COR-L47 (cell line): Measurements from ENCODE around the gene INPP5A.
"Not testable (repeated sequence)": the region's sequence is repeated elsewhere in the genome, so short reads cannot be mapped to it uniquely, and the experiment has no call there.

ENCODE experiments used
- DNase-seq: peaks from one replicate; lab custom pipeline; 2025; lab: John Stamatoyannopoulos, UW

The INPP5A gene

DNA sequence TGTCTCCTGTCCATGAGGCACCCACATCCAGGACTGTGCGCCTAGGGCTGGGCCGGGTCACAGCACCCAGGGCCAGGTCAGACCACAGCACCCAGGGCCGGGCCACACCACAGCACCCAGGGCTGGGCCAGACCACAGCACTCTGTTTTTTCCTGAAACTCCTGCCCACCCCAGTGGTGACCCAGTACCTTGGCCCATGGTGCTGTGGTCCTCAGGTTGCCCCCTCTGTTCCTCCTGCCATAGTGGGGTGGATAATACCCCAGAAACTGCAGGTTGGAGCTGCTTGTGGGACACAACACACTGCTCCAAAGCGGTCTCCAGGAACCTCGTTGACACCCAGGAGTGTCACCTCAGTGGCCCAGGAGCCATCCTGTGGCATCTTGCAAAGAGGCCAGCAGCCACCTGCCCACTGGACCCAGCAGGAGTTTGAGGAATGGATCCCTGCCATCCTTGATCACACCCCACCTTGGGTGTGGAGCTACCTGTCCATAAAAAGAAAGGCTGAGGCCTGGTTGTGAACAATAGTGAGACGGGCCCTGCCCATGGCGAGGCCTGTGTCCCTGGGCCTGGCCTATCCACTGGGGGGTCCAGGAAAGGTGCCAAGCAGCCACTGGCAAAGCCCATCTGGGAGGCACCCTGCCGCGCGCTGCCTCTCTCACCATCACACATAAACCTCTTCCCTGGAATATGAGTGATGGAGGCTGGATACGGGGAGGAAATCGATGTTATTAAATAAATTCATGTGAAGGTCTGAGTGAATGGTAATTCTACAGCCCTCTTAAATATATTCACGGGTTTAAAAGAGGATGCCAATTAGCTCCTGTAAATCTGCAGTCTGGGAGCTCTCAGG, 159.4 kb downstream of the INPP5A start:
- no peak for DNase-seq

GRCh38 chr10:132697578-132698200, 160.1 kb downstream of the INPP5A start:
- no peak for DNase-seq

- no peak for DNase-seq
Measured at GRCh38 chr10:132698211-132698751, 160.7 kb downstream of the INPP5A start.

DNA sequence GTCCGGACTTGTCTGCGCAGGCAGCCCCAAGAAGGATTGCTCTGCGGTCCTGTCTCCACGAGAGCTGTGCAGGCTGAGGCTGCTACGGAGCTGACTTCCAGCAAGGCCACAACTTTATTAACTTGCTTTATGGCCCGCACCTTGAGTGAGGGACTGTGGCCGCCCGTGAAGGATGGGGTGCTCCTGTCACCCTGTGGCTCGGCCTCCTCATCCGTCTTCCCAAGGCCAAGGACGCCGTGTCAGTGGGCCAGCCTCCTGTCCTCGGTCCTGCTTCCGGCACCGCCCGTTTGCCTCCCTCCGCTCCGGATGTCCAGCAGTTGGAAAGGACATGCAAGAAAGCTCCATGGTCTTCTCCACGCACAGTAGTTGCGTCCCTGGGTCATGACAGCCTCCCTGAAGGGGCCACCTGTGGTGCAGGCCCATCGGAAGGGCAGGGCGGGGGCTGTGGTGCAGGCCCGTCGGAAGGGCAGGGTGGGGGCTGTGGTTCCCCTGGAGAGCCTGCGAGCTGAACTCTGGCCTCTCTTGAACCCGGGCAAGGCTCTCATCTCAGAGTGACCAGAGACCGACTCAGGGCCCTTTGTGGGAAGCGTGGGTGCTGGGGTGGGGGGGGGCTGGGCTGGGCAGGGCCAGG, 161.3 kb downstream of the INPP5A start:
- DNase-seq, result no peak

- no peak for DNase-seq
Measured at GRCh38 chr10:132699411-132700155, 162.0 kb downstream of the INPP5A start.

DNA sequence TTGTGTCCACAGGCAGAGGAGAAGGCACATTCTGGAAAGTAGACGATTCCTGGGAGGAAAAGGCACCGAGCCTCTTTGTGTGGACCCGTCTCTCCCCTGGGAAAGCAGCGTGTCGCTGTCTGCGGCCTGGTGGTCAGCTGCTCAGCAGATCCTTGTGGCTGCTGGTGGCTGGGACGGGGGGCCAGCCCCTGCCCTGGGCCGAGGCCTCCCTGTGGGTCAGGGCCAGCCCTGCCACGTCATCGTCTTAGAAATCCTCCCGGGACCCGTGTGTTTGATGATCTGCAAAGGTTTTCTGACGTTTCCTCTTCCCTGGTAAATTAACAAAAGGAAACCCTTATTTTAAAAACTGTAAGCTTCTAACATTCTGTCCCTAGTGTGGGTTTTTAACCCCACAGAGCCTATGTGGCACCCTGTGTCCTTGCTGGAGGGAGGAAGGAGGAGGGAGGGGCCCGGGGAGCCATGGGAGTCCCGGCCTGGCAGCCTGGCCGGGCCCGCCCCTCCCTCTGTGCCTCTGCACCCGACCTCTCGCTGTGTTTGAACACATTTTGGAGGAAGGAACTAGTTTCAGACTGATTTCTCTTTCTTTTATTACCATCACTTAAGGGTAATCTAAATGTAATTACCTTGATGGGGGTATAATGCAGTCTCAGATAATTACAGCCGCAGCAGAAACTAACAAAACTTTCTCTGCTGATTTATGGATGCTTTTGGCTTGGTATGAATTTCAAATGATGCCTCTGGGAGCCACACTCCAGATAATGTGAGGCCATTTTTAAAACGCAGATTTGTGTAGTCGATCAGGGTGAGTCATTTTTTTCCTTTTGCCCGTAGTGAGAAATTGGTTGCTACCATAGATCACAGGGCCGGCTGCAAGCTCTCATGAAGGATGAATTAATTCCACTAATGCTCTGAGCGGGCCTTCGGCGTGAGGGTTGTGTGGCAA, 162.8 kb downstream of the INPP5A start:
- no peak for DNase-seq

DNA sequence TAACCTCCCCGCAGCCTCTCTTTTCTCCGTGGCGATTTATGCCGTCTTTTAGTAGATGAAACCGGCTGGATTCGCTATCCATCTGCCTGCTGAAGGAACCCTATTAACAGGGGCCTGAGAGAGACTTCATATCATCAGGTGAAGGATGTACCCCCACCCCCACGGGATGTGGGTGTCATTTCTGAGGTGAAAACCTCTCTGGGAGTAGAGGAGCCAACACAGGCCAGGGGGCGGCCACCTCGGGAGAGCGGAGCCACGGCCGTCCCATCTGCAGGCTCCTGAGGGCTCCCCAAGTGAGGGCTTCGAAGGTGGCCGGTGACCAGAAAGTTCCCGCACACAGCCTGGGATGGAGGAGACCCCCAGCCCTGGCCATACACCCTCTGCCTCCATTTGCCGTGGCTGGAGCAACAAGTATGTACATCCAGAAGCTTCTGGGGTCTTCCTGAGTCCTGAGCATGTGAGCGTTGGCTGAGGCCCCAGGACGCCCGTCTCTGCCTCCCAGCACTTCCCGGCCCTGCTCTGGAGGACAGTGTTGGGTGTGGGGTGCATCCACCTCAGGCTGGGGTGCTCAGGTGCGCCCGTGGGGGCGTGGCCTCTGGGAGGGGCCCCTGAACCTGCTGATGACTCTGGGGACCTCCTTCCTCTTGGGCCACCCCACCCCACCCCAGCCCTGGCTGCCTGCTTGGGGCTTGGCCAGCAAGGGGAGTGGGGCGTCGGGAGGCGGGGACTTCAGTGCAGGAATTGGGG, 163.7 kb downstream of the INPP5A start:
- no peak for DNase-seq

GRCh38 chr10:132701846-132702190, 164.2 kb downstream of the INPP5A start:
- no peak for DNase-seq

DNA sequence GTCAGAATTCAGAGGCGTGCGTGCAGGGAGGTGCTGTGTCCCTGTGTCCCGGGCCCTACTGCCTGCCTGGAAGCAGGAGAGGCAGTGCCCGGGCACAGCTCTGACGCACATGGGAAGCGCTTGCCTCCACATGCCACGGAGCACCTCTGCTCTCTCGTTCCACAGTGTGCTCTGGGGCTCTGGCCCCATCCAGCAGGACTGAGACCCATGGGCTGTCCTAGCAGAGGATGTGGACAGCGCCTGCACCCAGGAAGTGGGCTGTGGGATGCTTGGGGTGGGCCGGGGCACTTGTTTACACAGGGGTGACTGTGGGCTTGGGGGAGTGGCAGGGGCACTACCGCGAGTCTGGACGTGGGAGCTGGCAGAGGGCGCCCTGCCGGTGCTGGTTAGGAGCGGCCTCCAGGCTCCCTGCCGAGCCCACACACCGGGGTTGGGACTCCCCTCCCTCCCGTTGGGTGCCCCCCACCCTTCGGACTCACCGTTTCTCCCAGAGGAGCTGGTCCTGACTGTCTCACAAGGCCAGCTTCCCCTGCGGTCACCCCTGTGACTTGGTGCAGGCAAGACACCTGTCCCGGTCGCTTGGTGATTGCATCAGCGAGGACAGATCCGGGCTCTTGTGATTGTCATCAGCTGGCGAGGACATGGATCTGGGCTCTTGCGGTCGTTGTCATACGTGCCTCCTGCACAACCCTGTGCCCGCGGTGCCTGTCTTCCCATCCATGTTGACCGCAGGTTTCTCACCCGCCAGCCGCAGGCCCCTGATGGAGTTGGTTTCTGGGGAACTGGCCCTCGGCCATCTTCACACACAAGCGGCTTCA, 165.2 kb downstream of the INPP5A start:
- no peak for DNase-seq

GRCh38 chr10:132703419-132704007, 165.9 kb downstream of the INPP5A start:
- no peak for DNase-seq

DNA sequence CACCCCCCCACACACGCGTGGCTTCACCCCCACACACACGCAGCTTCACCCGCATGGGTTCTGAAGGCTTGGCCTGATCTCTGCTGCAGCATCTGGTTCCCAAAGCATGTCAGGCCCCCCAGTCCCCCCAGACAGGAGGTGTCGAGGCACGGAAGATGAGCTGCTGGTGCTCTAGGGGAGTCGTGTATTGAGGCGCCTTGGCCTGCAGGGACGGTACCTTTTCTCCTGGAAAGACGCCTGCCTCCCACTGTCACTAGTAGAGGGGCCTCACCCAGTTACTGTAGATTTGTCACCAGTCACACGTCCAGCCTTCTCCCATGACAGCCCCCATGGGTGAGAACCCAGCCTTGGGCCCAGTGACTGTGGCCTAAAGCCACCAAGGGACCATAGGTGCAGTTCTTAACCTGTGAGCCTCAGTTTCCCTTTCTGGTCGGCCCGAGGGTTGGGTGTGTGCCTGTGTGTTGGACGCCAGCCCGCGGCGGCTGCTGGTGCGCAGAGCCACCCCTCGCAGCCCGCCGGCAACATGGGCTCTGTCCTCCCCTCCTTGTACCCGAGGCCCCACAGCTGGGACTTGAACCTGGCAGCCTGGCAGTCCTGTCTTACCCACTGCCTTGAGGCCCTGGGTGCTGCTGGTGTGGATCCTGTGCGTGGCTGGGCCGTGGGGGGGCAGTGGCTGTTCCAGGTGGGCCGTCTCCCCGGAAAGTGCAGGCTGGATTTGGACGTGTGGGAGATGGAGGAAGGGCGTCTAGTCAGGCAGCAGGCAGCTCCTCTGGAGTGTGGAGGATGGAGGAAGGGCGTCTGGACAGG, 166.6 kb downstream of the INPP5A start:
- no peak for DNase-seq

DNA sequence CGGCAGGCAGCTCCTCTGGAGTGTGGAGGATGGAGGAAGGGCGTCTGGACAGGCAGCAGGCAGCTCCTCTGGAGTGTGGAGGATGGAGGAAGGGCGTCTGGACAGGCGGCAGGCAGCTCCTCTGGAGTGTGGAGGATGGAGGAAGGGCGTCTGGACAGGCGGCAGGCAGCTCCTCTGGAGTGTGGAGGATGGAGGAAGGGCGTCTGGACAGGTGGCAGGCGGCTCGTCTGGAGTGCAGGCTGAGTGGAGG, 167.2 kb downstream of the INPP5A start:
- DNase-seq, result not testable (repeated sequence)

DNA sequence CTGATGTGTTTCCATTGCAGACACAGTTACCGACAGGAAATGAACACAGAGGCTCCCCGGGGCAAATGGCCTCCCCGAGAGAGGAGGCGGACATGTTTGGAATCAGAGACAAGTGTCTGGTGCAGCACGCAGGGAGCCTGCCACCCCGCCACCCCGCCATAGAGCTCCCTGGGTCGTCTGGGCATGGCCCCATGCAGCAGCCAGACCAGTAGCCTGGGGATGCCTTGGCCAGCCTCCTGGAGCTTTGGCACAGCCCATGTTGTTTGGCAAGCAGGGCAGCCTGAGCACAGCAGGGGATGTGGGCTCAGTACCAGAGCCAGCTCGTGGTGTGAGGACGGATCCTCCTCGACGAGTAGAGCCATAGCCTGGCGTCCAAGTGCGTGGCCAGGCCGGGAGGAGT, 167.6 kb downstream of the INPP5A start:
- peak; percentile 55 for DNase-seq

GRCh38 chr10:132705943-132706342, 168.4 kb downstream of the INPP5A start:
- no peak for DNase-seq

DNA sequence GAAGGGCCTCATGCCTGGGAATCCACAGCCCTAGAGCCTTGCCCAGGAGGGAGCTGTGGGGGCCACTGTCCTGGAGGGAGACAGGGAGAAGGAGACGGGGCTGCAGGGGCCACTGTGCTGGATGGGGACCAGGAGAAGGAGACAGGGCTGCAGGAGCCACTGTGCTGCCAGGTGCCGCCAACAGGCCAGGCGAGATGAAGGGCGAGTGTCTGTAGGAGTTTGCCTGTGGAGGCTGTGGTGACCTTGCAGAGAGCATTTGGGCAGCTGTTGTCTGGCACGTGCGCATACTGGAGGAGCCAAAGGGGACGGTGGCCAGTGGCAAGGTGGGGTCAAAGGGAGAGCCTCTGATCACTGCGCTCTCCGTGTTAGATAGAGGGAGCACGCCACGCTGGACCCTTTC, 169.1 kb downstream of the INPP5A start:
- no peak for DNase-seq

GRCh38 chr10:132707121-132707775, 169.7 kb downstream of the INPP5A start:
- DNase-seq, result no peak

DNA sequence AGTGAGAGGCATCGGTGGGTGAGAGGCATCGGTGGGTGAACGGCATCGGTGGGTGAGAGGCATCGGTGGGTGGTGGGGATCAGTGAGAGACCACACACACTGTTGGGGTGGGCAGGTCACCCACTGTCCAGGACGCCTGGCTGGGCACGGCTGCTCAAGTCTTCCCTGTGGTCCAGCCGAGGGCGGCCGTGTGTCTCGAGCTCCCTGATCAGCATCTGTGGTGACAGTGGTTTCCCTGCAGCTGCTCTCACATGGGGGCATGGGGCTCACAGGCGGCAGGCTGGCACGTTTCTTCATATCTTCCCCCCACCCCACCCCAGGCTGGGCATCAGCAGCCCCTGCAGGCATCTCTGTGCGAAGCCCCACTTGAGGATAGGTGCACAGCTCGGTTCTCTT, 170.2 kb downstream of the INPP5A start:
- DNase-seq, result no peak

DNA sequence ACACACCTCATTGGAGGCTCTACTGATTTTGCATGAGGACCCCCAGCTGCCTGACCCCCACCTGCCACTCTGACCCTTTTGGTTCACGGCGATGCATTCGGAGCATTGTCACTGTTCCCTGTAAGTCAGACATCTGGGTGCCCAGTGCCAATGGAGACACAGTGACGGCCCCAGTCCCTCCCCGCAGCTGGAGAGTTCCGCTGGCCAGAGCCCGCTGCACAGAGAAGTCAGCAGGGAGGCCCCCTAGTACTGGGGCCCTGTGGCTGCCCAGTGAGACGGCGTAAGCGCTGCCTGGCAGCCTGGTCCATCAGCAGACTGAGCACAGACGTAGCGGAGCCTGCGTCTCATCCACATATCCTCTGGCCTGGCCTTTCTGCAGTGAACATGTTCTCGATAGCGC, 170.9 kb downstream of the INPP5A start:
- no peak for DNase-seq
